GM18507 (cell line): ENCODE data around the gene USP2.

ENCODE experiments used
- DNase-seq: peaks from one replicate; pipeline ENCODE4 v3.0.0; 2011; ENCODE audit warnings: low read depth; ENCODE audit not compliant: insufficient read length; ENCODE audit errors: extremely low spot score
- FAIRE-seq: peaks from 2 replicates; lab custom pipeline; 2011; peaks lifted over from hg19 to GRCh38; lab: Jason Lieb, UNC

Gene USP2

DNA sequence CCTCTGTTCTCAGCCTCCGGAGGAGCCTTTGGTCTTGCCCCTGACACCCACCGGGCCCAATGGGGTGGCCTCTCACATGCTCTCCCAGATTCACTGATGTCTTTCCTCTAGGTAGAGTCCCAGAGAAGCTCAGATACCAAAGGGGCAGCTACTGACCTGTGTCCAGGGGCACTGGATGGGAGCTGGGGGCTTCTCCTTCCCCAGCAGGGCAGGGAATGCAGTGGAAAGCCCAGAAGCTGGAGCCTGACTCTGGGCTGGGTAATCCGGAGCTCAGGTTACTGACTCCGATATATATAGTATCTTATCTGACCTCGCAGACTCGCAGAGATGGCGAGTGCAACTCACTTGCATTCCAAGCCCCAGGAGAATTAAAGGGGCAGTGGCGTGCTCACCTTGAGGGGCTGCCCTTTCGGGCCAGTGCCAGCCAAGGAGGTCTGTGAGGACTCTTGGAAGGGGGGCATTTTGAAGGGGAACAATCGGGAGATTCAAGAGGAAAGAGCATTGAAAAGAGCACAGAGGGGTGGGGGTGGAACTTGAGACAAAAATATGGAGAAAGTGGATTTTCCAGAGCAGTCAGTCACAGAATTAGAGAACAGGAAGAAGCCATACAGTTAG lies 2.5 kb downstream of the USP2 start:
- FAIRE-seq = no peak
- DNase-seq = no peak

DNA sequence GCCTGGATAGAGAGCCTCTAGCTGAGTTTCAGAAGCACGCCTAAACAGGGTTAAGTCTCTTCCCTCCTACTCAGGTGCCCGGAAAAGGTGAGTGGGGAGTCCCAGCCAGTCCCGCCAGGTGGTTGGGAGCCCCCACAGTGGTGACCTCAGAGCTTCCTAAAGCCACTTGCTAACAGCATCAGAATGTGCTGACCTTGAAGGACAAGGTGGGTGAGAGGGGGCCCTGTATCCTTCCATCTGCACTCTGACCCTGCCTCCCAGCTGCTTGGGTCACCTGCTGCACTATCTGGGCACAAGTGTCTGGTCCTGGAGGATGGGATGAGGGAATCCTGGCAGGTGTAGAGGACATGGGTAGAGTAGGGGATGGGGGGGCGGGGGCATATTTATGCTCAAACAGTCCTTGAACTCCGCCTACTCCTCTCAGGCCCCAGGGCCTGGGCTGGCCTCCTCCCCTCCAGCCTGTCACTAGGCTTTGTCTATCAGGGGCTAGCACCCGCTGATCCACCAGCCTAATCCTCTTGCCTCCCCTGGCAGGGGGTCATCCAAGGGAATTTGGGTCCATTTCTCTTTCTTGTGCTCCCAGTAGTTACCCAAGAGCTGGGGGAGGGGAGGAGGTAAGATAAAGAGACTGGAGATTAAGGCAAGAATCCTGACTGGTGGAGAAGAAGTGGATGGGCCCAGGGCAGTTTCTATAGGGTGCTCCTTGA lies 3.4 kb downstream of the USP2 start:
- no peak for FAIRE-seq
- no peak for DNase-seq

DNA sequence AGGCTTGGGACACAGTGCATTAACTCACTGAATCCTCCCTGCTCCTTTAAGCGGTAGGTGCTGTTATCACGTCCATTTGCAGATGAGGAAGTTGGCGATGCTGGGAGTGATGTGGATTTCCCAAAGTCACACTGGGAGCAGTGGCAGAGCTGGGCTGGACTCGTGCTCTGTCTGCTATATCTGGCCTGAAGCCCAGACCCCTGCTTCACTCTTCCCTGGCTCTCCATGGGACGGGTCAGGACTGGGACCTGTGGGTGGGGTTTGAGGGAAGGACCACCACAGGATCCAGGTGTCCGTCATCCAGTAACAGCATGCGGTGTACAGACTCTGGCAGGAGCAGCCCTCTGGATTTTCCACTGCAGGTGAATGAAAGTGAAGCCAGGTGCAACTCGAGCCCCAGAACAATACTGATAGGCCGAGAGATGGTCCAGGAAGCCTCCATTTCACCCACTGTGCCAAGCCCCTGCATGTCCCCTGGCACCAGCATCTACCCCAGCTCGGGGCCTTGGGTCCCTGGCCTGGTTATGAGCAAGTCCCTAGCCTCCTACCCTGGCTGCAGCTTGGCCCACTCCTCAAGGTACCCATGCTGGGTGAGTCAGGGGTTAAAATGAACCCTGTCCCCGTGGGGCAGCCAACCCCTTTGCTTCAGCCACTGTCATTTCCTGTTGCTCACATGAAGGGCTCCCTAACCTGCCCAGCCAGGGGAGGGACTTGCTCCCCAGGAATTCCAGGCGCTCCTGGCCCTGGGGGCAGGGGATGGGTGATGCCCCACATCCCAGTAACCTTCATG lies 4.2 kb downstream of the USP2 start:
- FAIRE-seq (no peak), DNase-seq (no peak)

DNA sequence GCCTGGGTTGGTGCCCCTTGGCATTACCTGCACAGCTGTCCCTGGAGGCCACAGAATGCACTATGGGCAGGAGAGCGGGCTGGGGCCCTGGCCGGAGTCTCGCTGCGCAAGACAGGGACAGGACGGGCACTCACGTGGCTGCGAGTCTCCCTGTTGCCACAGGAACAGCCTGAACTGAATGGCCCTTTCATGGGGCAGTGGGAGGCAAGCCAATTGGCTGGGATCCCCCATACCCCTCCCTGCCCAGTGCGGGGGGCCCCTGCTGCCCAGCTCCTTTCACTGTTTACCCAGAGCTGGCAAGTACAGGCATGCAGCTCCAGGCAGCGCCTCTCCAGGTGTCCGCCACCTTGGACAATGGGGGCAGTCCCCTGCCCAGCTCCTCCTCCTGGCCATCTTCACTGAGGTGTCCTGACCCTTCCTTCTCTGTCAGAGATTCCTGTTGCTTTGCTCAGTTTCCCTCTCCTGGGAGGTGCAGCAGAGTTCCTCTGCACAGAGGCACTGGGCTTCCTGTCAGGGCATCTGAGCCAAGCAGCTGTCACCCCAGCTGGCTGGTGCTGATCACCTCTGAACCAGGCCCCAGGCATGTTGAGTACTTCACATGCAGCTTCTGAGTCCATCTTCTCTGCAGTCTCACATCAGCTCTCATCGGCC lies 5.2 kb downstream of the USP2 start:
- FAIRE-seq (no peak), DNase-seq (no peak)

DNA sequence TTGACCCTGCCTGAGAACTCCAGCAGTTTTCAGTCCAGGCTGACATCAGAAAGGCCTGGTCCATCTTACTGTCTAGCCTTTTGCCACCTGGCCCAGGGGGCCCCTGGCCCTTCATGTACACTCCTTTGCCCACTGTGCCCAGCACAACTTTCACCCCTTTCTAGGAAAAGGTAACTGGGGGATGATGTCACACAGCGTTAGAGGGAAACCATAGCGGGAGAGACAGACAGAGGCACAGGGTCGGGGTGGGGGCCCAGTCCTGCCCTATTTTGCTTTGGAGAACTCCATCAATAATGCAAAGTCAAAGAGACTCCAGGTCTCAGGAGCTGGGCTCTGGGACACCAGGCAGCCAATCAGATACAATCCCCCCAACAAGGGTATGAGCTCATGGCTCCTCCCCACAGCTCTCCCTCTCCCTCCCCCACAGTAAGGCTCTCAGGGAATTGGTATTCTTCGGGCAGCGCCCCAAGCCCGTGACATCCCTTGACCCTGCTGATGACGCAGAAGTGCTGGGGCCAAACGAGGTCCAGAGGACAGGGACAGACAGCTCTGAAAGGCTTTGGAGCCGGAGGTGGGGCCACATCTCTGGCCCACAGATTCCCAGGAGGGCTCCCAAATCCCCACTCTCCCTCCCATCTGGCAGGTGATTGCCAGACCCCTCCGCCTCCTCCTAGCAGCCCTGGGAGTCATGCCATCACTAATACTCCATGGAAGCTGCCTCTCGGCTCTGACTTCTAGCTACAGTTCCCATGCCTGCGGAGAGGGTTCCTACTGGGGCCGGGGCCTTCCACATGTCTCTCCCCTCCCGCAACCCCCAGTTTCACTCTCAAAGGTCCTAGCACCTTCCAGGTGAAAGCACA lies 5.9 kb downstream of the USP2 start:
- FAIRE-seq (no peak), DNase-seq (no peak)

- FAIRE-seq (no peak), DNase-seq (no peak)
Observed at GRCh38 chr11:119374632-119375336, 6.7 kb downstream of the USP2 start.

DNA sequence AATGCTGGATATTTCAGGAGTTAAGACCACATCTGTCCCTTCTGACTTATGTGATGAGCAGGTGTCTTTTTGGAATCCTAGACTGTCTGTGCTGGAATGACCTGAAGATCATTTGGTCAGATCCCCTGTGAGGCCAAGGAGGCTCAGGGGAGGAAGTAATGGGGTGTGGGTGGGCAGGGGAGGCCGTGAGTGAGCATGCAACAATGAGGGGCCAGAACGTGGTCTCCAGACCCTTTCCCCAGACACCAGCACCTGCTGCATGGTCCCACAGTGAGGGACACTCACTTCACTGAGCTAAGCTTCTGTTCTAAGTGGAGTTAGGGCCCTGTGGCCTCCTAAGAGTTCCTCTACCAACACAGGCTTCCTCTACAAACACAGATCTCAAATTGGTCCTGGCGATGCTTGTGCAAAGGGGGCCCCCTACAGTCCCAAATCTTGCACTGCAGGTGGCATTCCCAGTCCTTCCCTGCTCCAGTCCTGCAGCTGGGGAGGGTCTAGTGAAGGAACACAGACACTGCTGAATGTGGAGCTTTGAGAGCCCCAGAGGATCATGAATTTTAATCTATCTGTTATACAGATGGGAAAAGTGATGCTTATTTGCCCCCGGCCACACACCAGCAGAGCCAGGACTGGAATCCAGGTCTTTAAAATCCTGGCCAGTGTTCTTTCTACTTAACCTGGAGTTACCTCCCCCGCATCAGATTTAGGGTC lies 7.4 kb downstream of the USP2 start:
- FAIRE-seq (peak; percentile 26), DNase-seq (no peak)

DNA sequence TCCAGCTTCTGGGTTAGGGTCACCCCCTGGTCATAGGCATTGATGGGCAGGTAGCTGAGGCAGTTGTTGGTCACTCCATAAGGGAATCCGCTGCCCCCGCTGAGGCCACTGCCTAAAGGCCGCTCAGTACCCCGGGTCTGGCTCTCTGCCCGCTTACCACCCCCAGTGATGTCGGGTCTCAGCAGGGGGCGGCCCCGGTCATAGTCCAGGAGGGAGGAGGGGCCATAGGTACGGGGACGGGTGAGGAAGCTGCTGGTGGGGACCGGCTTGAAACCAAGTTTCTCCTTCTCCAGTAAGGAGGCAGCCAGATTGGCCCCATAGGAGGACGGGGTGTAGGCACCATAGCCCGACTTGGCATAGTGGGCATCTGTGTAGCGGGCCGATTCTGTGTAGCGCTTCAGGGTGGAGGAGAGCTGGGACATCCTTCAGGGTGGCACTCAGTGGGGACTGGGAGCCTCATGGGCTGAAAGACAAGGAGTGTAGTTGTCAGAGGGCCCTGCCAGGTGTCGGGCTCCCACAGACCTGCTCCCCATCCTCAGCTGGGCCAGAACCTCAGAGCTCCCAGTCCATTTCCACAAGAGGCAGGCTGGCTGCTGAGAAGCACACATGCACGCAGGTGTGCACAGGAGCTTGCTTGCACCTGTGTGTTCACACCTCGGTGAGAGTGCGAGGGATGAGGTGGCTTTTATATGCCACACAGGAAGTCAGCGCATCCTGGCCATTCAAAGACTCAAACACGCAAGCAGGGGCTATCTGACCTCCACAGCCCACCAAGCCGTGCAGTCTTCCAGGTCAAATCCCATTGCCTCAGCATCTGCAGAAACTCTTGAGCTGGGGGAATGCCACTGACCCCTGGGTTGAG lies 8.2 kb downstream of the USP2 start:
- FAIRE-seq = no peak
- DNase-seq = no peak

DNA sequence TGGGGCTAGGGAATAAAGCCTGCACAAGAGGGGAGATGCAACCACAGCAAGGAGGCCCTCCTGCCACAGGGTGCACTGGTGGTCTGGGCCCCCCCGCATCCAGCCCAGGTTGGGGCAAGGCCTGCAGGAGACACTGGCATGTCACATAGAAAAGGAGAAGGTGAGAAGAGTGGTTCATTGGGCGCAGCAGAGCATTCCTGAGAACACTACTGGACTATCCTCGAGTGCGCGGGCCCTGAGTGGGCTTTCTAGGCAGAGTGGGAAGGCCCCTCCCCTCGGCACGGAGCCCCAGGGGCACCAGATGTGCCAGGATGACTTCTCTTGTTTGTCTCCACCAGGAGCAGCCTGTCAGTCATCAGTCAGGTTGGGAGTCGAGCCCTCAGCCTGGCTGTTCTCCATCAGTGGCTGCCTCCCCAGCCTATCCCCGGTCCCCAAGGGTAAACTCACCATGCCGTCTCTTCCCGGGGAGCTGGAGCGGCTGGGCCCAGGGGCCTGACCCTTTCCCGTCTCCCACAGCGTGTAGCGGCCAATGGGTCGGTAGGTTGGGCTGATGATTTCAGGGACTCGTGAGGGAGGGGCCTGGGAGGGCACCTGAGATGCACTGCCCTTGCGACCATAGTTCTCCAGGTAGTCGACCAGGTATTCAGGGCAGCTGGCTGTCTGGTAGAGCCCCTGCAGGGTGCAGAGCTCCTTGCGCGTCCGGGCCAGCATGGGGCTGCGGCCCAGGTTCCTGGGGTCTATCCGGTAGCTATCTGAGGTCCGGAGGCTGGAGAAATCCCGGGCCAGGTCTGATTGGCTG lies 9.0 kb downstream of the USP2 start:
- DNase-seq (no peak), FAIRE-seq (no peak)

- no peak for DNase-seq
Observed at GRCh38 chr11:119371778-119372182, 9.7 kb downstream of the USP2 start.

DNA sequence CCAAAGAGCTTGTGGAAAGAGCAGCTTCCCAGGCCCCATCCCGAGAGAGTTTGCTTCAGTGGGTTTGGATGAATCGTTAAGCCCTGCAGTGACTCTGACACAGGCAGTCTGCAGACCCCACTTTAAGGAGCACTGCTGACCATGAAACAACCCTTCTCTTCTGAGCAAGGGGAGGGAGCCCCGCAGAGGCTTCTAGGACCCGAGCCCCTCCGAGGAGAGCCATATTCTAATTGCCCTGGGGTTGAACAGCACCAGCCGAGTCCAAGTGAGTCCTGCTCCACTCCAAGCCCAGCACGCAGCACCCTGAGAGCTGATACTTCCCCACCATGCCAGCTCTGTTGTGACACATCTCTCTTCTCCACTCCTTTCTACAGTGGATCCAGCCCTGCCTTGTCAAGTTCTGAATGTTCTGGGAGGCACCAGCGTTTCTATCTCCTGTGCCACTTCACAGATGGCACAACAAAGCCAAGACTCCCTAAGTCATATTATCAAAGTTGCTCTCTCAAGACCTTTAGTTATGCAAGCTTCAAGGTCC lies 10.4 kb downstream of the USP2 start:
- FAIRE-seq (no peak), DNase-seq (no peak)

More at GRCh38 chr11:119371778-119372182, 9.7 kb downstream of the USP2 start:
- no peak for FAIRE-seq

DNA sequence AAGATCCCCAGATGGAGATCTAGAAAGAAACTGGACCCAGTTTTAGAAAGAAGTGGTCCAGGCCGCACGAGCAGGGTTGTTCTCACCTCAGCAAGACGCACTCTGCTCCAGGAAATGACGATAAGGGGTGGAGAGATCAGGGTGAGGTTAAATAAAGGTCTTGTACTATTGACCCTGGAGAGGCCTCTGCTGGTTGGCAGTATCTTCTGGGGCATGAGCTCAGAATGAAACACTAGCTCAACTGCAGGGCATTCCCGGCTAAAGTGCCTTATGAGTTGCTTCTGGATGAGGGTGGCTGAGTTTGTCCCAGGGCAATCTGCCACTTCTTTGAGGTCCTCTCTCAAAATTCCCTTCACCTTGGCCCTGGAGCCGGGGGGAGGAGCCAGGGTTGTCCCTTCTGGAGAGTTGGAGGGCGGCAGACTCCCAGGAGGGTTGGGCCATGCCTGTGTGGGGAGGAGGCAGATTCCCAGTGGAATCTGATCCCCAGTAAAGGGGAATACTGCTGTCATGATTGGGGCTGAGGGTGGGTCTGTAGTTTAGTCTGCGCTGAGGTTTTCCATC lies 10.9 kb downstream of the USP2 start:
- no peak for FAIRE-seq

DNA sequence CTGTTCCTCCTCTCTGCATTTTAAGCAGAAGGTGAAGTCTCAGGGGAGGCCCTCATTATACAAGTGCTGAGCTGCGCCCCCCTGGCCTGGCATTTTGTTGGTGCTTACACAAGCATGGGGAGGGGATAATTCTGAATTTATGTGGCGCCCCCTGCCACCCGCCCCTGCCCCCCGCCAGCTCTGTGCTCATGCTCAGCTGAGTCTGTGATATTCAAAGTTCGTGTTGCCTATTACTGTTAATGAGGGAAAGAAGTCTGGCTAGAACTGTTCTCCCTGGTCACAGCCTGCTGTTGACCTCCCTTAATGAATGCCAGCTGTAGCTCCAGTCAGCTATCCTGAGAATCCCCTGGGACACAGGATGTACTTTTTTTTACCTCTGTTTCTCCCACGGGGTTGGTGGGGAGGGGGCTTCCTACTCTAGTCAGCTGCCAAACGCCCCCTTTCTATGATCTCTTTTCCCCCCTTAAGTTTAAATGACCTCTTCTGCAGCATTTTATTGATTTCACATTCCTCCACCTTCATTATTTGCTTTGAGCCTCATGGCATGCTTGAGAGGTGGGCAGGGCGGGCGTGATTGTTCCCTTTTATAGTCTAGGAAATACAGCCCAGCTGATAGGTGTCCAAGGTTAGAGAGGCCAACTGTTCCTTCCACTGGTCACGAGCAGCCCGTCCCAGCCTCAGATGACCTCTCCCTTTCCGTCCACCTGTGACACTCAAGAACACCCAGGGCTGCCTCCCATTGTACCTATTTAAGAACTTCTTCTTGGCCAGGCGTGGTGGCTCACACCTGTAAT lies 12.2 kb downstream of the USP2 start:
- DNase-seq (no peak), FAIRE-seq (no peak)

More for the DNA sequence above, 10.9 kb downstream of the USP2 start:
- no peak for DNase-seq

DNA sequence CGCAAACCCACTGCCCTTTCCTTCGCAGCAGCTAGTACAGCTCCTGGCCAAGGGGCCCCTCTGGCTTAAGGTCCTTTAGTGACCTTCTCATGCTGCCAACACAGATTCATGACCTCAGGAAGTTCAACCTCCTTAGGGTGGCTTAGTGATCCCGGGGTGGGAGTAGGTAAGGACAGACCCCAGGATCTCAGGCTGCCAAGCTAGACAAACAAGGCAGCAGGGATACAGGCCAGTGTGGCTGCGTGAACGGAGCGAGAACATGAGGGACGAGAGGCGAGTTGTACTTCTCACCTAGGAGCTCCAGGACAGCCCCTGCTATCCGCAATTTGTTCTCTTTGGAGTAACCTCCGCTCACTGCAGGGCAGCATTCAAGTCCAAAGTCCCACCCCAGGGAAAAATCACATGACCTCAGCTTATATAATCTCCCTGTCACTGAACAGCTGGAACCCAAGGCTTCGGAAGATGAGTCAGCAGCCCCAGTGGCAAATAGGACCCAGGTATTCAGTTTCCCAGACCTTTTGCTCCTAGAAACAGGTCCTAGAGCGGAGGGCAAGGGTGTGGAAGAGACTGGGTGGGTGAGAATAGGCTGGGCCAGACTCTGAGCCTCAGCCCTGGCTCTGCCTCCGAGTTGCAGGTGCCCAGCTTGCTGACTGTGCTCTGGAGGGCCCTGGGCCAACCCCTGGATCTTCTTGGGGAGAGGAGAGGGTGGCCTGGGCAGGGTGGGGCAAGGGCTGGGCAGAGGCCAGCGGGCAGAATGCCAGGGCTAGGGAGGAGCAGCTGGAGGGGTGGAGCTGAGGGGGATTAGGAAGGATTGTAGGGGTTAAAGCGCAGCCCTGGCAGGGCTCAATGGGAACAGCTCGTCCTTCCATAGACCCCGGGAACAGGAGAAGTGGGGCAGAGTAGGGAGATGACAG lies 13.1 kb downstream of the USP2 start:
- FAIRE-seq (no peak), DNase-seq (no peak)
